MCF 10A (cell line): ENCODE measurements around the gene ISOC2. TPM values are rescaled to one million over a fixed set of nuclear protein-coding genes. Genes with fewer than 3 reads are reported as not detected.

ENCODE experiments used
- BruUV-seq: library from RNA; stranded (reverse); fragments of 400-500 nt; replicated peaks from 2 replicates; lab custom pipeline; 2021; lab: Mats Ljungman, UMichigan
- CTCF ChIA-PET: fragments of 300-600 bp; sonication (Branson Sonifier 250); formaldehyde crosslinking; extraction: SDS; loops from one replicate; lab custom pipeline; 2021; ENCODE audit warnings: antibody characterized with exemption, inconsistent platforms; lab: Yijun Ruan, JAX
- POLR2A ChIA-PET: fragments of 300-600, 350-650 bp; sonication (Branson Sonifier 250); formaldehyde crosslinking; extraction: SDS; loops from one replicate; lab custom pipeline; 2020; ENCODE audit warnings: antibody characterized with exemption, inconsistent platforms; lab: Yijun Ruan, JAX
- DNase-seq: peaks from one replicate; pipeline ENCODE4 v3.0.0-alpha.2; 2018; ENCODE audit not compliant: unreplicated experiment
- H3K27ac Mint-ChIP-seq: one replicate; pipeline ENCODE4 v1.8.0; 2022; ENCODE audit warnings: mild to moderate bottlenecking, low read depth, mixed read lengths; ENCODE audit not compliant: unreplicated experiment
- H3K27me3 Mint-ChIP-seq: one replicate; pipeline ENCODE4 v1.8.0; 2022; ENCODE audit warnings: mixed read lengths; ENCODE audit not compliant: insufficient read depth, unreplicated experiment
- H3K36me3 Mint-ChIP-seq: one replicate; pipeline ENCODE4 v1.8.0; 2022; ENCODE audit warnings: mild to moderate bottlenecking, moderate library complexity, mixed read lengths; ENCODE audit not compliant: insufficient read depth, unreplicated experiment
- H3K4me1 Mint-ChIP-seq: one replicate; pipeline ENCODE4 v1.8.0; 2022; ENCODE audit warnings: mixed read lengths; ENCODE audit not compliant: insufficient read depth, unreplicated experiment
- H3K4me3 Mint-ChIP-seq: one replicate; pipeline ENCODE4 v1.8.0; 2022; ENCODE audit warnings: mild to moderate bottlenecking, moderate library complexity, mixed read lengths; ENCODE audit not compliant: unreplicated experiment
- H3K9me3 Mint-ChIP-seq: one replicate; pipeline ENCODE4 v1.8.0; 2022; ENCODE audit warnings: mixed read lengths; ENCODE audit not compliant: unreplicated experiment
- CTCF ChIP-seq: fragments of 200-600 bp; IDR thresholded peaks from one replicate; pipeline ENCODE4 v1.8.0; 2022; ENCODE audit warnings: antibody characterized with exemption, mild to moderate bottlenecking; ENCODE audit not compliant: unreplicated experiment
- intact Hi-C: fragments of 100-400 bp; cut with micrococcal nuclease; formaldehyde crosslinking; loops from 2 replicates; pipeline ENCODE4 v1.14.1; 2022
- total RNA-seq: library from RNA; stranded (reverse); gene quantifications from 2 replicates; pipeline ENCODE4 v1.2.3, GENCODE V29; 2022

The ISOC2 gene
- total RNA-seq, 1 experiment from 2014 or later = 59.9 TPM

GRCh38 chr19:55478364-55478763, 16.9 kb upstream of the ISOC2 start:
- H3K9me3 Mint-ChIP-seq = no peaks in the 10 kb centered on the region
- H3K27me3 Mint-ChIP-seq = no peaks in the 10 kb centered on the region
- peak overlapping the region; percentile 75 for H3K27ac Mint-ChIP-seq
- BruUV-seq = no TSS peak
- H3K4me1 Mint-ChIP-seq = peaks cover 33% of the 10 kb centered on the region
- no peaks in the 10 kb centered on the region for H3K36me3 Mint-ChIP-seq
- ChIA-PET CTCF (interaction anchor here (1.0 to 4.2 kb wide), 5 partner anchors 11 to 338 kb away, joined by 4 to 42 read pairs (median 5); partner anchors contain the start of gene ZNF865), POLR2A (no interaction called here)
- no peak for DNase-seq
- peak overlapping the region; percentile 89 for H3K4me3 Mint-ChIP-seq
- no peak for TF ChIP-seq CTCF
- intact Hi-C loops = no loop called here

- ChIA-PET POLR2A (interaction anchor here (1.4 to 2.4 kb wide), 2 partner anchors 31 to 145 kb away, joined by 5 to 22 read pairs; no protein-coding TSS in a partner anchor), CTCF (interaction anchor here (1.8 to 4.2 kb wide), 3 partner anchors 11 to 337 kb away, joined by 4 to 42 read pairs (median 18); no protein-coding TSS in a partner anchor)
- intact Hi-C loops = no loop called here
- Mint-ChIP-seq H3K9me3 (no peaks in the 10 kb centered on the region), H3K4me1 (peaks cover 33% of the 10 kb centered on the region), H3K27me3 (no peaks in the 10 kb centered on the region), H3K36me3 (no peaks in the 10 kb centered on the region), H3K27ac (peak overlapping the region; percentile 75), H3K4me3 (peak overlapping the region; percentile 89)
- no TSS peak for BruUV-seq
- DNase-seq = no peak
- TF ChIP-seq CTCF = no peak
Observed at GRCh38 chr19:55477905-55478304, 16.5 kb upstream of the ISOC2 start.

GRCh38 chr19:55476100-55476775, 14.8 kb upstream of the ISOC2 start, which contains the start of gene ZNF628:
ZNF628 (plus strand) TSS chr19:55476617; CDS start chr19:55479911, 3,294 bp downstream.
- intact Hi-C loops = no loop called here
- POLR2A ChIA-PET = interaction anchor here (0.5 to 3.3 kb wide), 26 partner anchors 9 to 1826 kb away, joined by 3 to 46 read pairs (median 5); partner anchors contain the start of genes HSPBP1, ISOC2, KMT5C and NAT14
- Mint-ChIP-seq H3K4me3 (peak within 1 kb of the TSS; percentile 89), H3K9me3 (no peaks in the 10 kb centered on the region), H3K27me3 (no peaks in the 10 kb centered on the region), H3K4me1 (peaks cover 33% of the 10 kb centered on the region), H3K36me3 (no peaks in the 10 kb centered on the region), H3K27ac (peak within 1 kb of the TSS; percentile 91)
- DNase-seq = peak; percentile 99
- no TSS peak for BruUV-seq
- no peak for TF ChIP-seq CTCF
- CTCF ChIA-PET = interaction anchor here (0.5 to 4.2 kb wide), 9 partner anchors 9 to 995 kb away, joined by 3 to 42 read pairs (median 4); partner anchors contain the start of genes TMEM238 and ZNF865
